RWPE1 (cell line): ENCODE measurements around the gene PRKCZ.

Experiments used
- CTCF ChIA-PET: fragments of 350-600 bp; sonication (Branson Sonifier 250); formaldehyde crosslinking; extraction: SDS; loops from one replicate; lab custom pipeline; 2021; lab: Yijun Ruan, JAX
- POLR2A ChIA-PET: fragments of 400-600 bp; formaldehyde crosslinking; extraction: SDS; loops from one replicate; lab custom pipeline; 2020; ENCODE audit warnings: antibody characterized with exemption; ENCODE audit not compliant: low non-redundant PET; lab: Yijun Ruan, JAX
- DNase-seq: peaks from one replicate; pipeline ENCODE4 v3.0.0; 2012; ENCODE audit warnings: low spot score
- H3K27ac ChIP-seq: fragments of 450-650 bp; 2 replicates; pipeline ENCODE4 v1.5.1; 2017
- TF ChIP-seq, protein P1 (sequence below): fragments of 450-650 bp; conservative IDR thresholded peaks from 2 replicates; pipeline ENCODE4 v1.5.1; 2017; ENCODE audit warnings: low read depth, mild to moderate bottlenecking

PRKCZ gene

DNA sequence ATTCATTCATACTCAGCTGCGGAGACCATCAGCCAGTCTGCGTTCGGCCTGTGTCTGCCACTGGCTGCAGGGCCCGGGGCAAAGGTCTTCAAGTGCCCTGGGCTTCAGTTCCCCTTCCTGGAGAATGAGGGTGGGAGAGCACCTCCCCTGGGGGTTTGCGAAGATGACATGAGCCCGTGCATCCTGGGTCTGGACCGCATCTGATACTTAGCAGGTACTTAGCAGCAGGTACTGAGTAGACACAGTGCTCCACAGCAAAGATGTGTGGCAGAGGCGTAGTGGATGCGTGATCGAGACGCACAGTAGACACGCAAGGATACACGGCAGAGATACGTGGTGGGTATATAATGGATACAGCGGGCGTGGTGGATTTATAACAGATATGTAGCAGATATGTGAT is 51.3 kb downstream of the PRKCZ start:
- TF ChIP-seq, protein P1, sequence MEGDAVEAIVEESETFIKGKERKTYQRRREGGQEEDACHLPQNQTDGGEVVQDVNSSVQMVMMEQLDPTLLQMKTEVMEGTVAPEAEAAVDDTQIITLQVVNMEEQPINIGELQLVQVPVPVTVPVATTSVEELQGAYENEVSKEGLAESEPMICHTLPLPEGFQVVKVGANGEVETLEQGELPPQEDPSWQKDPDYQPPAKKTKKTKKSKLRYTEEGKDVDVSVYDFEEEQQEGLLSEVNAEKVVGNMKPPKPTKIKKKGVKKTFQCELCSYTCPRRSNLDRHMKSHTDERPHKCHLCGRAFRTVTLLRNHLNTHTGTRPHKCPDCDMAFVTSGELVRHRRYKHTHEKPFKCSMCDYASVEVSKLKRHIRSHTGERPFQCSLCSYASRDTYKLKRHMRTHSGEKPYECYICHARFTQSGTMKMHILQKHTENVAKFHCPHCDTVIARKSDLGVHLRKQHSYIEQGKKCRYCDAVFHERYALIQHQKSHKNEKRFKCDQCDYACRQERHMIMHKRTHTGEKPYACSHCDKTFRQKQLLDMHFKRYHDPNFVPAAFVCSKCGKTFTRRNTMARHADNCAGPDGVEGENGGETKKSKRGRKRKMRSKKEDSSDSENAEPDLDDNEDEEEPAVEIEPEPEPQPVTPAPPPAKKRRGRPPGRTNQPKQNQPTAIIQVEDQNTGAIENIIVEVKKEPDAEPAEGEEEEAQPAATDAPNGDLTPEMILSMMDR, result no peak
- DNase-seq, result no peak
- no peak overlapping the region for H3K27ac ChIP-seq
- CTCF ChIA-PET, result no interaction called here
- POLR2A ChIA-PET, result no interaction called here

DNA sequence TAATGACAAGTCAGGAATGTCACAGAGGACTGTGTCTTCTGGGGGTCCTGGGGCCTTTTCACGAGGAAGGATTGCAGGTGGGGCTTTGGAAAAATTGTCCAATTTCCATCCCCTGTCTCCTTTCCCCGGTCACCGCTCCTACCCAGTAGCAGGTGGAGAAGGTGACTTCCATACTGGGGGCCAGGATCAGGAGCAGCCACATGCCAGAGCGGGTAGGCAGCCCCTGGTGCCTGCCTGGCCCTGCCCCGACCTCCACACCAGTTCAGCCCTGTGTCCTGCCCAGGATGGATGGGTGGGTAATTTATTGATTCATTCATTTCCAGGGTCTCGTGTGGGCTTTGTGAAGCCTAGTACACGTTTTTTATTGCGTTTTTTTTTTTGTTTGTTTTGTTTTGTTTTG is 51.7 kb downstream of the PRKCZ start:
- CTCF ChIA-PET, result no interaction called here
- no peak overlapping the region for H3K27ac ChIP-seq
- DNase-seq, result no peak
- TF ChIP-seq, protein P1, result no peak
- POLR2A ChIA-PET, result no interaction called here

DNA sequence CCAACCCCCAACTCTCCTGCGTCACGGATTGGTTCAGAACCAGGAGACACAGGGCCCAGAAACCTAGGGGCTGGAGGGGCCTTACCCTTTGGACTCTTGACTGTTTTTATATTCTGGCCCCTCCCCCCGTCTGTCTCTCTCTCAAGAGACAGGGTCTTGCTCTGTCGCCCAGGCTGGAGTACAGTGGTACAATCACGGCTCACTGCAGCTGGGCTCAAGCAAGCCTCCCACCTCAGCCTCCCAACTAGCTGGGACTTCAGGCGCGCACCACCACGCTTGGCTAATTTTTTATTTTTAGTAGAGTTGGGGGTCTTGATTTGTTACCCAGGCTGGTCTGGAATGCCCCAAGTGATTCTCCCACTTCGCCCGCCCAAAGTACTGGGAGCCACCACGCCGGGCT is 52.5 kb downstream of the PRKCZ start:
- TF ChIP-seq, protein P1, result no peak
- CTCF ChIA-PET, result interaction anchor here (0.8 kb wide), 1 partner anchor 37 kb away, joined by 3 read pairs; no protein-coding TSS in a partner anchor
- H3K27ac ChIP-seq, result no peak overlapping the region
- POLR2A ChIA-PET, result no interaction called here
- no peak for DNase-seq

DNA sequence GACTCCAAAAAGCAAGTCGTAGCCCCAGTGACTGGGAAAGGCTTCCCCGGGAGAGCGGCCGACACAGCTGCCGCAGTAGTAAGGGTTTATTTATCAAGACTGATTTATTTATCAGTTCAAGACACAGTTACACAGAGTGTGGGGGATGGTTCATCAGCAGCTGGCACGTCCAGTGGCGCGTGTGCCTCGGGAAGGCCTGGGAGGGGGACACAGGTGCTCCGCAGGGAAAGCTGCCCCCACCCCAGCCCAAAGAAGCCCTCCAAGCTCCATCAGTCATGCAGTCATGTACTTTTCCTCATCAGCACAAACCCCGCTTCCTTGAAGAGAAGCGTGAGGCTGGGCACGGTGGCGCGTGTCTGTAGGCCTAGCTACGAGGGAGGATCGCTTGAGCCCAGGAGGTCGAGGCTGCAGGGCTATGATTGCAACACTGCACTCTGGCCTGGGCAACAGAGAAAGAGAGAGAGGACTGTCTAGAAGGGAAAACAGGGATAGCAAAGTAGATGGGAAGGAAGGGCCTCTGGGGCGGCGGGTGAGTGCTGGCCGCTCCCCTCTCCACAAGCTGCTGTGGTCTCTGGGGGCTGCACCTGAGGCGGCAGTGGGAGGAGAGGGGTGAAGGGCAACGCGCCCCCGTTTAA is 53.2 kb downstream of the PRKCZ start:
- no peak for DNase-seq
- ChIA-PET CTCF (interaction anchor here (0.6 to 0.8 kb wide), 3 partner anchors 37 to 1317 kb away, joined by 3 read pairs; no protein-coding TSS in a partner anchor), POLR2A (no interaction called here)
- TF ChIP-seq, protein P1, result no peak
- H3K27ac ChIP-seq, result no peak overlapping the region

DNA sequence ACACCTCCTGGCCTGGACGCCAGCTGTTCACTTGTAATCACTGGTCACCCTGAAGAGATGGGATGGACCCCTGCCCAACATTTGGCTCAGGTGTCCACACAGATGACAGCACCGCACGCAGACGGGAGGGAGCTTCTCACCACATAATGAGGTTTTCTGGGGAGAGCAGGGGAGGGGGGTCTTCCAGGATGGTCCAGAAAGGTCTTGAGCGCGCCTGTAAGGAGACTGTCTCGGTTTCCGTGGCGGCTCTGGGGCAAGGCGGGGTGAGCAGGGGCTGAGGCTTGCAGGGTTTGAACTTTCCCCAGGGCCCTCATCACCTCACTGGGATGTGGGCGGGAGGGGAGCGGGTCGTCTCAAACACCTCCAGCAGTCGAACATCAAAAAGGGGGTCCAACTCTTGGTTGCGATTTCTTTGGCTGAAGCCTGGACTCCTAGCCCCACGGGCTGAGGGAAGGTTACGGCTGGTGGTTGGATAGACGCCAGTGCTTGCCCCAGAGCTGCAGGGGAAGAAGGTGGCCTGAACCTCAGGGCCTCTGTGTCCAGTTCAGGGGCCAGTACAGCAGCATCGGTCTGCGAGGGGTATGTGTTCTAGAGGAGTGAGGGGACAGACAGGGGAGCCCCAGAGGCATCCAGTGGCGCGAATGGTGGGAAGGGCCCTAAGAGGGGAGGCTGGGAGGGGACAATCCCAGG is 53.8 kb downstream of the PRKCZ start:
- TF ChIP-seq, protein P1, result no peak
- ChIA-PET CTCF (interaction anchor here (0.6 to 0.8 kb wide), 3 partner anchors 36 to 1316 kb away, joined by 3 read pairs; no protein-coding TSS in a partner anchor), POLR2A (no interaction called here)
- no peak overlapping the region for H3K27ac ChIP-seq
- DNase-seq, result no peak

DNA sequence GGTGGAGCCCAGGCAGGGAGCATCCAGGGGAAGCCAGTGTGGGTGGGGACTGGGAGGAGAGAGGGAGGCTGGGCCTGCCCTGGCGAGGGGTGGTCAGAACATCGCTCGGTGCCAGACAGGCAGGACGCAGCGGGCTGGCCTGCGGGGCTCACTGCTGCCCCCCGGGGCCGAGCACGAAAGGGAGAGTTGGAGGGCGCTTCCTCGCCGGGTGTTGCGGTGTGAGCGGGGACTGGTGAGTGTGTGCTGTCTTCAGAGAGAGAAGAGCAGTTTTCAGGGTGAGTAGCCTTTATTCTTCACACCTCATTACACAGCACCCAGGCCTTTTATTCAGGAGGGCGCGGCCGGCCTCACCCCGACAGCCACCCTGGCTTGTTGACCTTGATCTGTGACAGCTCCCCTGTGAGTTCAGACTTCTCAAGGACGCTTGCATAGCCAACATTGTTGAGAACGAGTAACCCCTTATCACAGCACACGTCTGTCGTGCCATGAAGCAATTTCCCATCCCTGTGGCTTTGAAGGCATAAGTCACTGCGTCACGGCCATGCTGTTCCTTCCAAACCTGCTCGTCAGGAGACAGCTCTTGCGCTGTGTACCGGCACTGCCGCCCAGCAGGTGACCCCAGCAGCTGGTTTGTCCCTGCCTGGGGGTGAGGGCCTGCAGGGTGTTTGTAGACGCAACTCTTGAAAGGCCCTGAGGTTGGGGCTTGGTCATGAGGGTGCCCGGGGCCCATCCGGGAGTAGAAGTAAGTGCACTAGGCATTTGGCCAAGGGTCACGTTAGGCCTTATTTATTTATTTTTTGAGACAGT is 54.6 kb downstream of the PRKCZ start:
- ChIA-PET CTCF (no interaction called here), POLR2A (no interaction called here)
- no peak for DNase-seq
- no peak overlapping the region for H3K27ac ChIP-seq
- TF ChIP-seq, protein P1, result no peak
